Nucleus accumbens (tissue), 56 donors: ENCODE data around the gene NCK2.
A peak's percentile ranks its signal among the peaks of the same experiment; 100 is the strongest.

ENCODE experiments used
- DNase-seq, 56 donors: peaks; one replicate each; lab custom pipeline; 2025; lab: John Stamatoyannopoulos, UW

NCK2 gene

GRCh38 chr2:105734762-105735538 is 9.8 kb upstream of the NCK2 start:
- DNase-seq = no peak

GRCh38 chr2:105736145-105736544 is 8.6 kb upstream of the NCK2 start:
- no peak for DNase-seq

GRCh38 chr2:105737980-105738657 is 6.6 kb upstream of the NCK2 start:
- DNase-seq = no peak

GRCh38 chr2:105738658-105739241 is 6.0 kb upstream of the NCK2 start:
- no peak for DNase-seq

- no peak for DNase-seq
Measured at GRCh38 chr2:105739426-105739825, 5.3 kb upstream of the NCK2 start.

GRCh38 chr2:105739944-105740530 is 4.7 kb upstream of the NCK2 start:
- no peak for DNase-seq

GRCh38 chr2:105741174-105741573 is 3.5 kb upstream of the NCK2 start:
- no peak for DNase-seq

GRCh38 chr2:105741617-105742016 is 3.1 kb upstream of the NCK2 start:
- DNase-seq = no peak

- DNase-seq = peak in 18 of 56 donors; percentile 8 to 62 (median 28)
Measured at GRCh38 chr2:105744091-105744908, 412 bp upstream of the NCK2 start.

GRCh38 chr2:105746177-105747080 is 1.7 kb downstream of the NCK2 start:
- peak in 4 of 56 donors; percentile 15 to 22 (median 18) for DNase-seq

GRCh38 chr2:105747254-105747894 is 2.7 kb downstream of the NCK2 start:
- DNase-seq = no peak

- no peak for DNase-seq
Measured at GRCh38 chr2:105747991-105748390, 3.3 kb downstream of the NCK2 start.

- no peak for DNase-seq
Measured at GRCh38 chr2:105748566-105748965, 3.9 kb downstream of the NCK2 start.

GRCh38 chr2:105749583-105750400 is 5.1 kb downstream of the NCK2 start:
- DNase-seq = no peak

GRCh38 chr2:105750735-105751134 is 6.0 kb downstream of the NCK2 start:
- DNase-seq = no peak

GRCh38 chr2:105751272-105751671 is 6.6 kb downstream of the NCK2 start:
- no peak for DNase-seq

GRCh38 chr2:105752691-105753358 is 8.1 kb downstream of the NCK2 start:
- no peak for DNase-seq
